ENCODE measurements around the gene BRI3BP.
"Not testable (repeated sequence)": the region's sequence is repeated elsewhere in the genome, so short reads cannot be mapped to it uniquely, and the experiment has no call there.

Gene BRI3BP

GRCh38 chr12:125065919-125066570, 72.6 kb downstream of the BRI3BP start:
- no peak for DNase-seq

DNA sequence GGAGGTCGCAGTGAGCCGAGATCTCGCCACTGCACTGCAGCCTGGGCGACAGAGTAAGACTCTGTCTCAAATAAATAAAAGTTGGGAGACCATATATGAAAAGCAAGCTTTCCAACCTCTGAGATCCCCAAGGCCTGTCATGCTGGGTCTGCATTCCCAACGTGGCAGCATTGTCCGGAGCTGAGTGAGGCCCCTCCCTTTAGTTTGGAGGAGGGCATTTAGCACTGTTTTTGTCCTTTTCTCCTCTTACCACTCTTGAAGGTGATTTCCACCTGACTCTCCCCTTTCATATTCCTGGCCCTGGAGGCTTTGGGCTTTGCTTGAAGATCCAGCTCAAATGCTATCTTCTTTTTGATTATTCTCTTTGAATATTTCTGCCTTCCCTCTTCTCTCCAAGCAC, 74.9 kb downstream of the BRI3BP start:
- DNase-seq, result no peak

DNA sequence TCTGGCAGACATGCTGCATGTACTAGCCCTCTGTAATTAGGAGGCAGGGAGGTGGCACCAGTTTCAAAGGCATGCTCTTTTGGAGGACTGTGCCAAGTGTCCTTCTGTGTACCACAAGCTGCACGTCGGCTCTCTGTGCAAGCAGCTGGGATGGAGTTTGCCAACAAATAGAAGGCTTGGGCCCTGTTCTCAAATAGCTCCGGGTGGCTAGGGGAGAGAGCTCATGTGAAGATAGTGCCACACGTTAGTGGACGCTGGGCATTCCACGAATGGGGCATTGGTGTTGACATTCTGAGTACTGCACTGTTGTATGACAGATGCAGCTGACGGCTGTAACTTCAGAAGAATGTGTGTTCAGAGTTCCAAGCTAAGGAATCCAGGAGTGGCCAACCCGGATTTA, 76.2 kb downstream of the BRI3BP start:
- DNase-seq, result peak in 10 of 56 donors; percentile 3 to 42 (median 18)

- DNase-seq, result peak in 9 of 56 donors; percentile 4 to 39 (median 31)
Measured at GRCh38 chr12:125070112-125070511, 76.7 kb downstream of the BRI3BP start.

DNA sequence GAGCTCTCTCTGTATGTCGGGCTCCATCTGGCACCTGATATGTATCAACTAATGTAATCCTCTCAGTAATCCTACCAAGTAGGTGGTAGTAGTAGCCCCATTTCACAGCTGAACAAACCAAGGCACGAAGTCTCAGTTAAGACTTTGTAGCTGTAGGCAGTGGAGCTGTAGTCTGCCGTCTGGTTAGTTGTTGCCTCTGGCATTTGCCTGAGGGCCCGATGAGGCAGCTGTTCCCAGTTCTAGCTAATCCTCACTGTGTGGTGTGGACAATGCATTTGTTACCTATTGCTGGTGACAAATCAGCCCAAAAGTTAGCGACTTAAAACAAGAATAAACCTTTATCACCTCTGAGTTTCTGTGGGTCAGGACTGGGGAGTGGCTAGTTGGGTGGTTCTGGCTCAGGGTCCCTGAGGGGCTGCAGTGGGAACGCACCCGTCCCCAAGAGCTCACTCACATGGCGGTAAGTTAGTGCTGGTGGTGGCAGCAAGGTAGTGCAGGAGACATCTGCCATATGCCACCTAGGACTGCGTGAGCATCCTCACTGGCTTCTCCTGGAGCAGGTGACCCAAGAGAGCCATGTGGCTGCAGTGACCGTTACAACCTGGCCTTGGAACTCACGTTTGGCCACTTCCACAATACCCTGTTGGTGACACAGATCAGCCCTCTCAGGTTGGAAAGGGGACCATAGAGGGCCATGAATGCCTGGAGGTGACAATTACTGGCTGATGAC, 77.4 kb downstream of the BRI3BP start:
- DNase-seq, result no peak

- DNase-seq, result peak in 17 of 56 donors; percentile 8 to 45 (median 16)
Measured at GRCh38 chr12:125071456-125071855, 78.0 kb downstream of the BRI3BP start.

DNA sequence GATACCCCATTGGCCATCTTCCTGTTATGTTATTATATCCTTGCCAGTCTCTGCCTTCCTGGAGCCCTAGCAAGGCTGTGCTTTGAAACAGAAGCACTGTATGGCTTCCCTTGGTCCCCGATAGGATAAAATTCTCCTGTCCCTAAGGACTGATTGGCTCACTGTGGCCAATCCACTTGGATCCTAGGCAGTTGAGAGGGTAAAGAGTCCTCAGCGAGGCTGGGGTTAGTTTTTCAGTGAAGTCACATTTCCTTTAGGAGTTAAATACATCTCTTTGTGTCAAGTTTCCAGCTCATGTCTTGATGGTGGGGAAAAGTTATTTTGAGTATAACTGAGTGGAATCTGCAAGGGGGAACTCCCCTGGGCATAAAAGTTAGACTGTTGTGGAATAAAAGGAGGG, 79.1 kb downstream of the BRI3BP start:
- DNase-seq, result no peak

- not testable (repeated sequence) for DNase-seq
Measured at GRCh38 chr12:125074294-125074693, 80.8 kb downstream of the BRI3BP start.

GRCh38 chr12:125076103-125076502, 82.7 kb downstream of the BRI3BP start:
- no peak for DNase-seq

DNA sequence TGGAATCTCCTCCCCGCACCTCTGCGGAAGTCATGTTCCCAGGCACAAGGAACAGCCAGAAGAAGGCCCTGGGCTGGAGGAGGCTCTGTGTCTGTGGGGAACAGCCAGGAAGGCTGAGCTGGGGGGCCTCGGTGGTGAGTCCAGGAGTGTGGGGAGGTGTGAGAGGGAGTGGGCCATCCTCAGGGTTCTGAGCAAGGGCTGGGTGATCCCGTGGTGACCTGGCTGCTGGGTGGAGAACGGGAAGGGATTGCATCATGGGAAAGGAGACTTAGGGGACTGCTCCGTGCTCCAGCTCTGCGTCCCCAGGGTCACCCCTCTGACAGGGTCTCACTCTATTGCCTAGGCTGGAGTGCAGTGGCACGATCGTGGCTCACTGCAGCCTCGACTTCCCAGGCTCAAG, 85.6 kb downstream of the BRI3BP start:
- no peak for DNase-seq

DNA sequence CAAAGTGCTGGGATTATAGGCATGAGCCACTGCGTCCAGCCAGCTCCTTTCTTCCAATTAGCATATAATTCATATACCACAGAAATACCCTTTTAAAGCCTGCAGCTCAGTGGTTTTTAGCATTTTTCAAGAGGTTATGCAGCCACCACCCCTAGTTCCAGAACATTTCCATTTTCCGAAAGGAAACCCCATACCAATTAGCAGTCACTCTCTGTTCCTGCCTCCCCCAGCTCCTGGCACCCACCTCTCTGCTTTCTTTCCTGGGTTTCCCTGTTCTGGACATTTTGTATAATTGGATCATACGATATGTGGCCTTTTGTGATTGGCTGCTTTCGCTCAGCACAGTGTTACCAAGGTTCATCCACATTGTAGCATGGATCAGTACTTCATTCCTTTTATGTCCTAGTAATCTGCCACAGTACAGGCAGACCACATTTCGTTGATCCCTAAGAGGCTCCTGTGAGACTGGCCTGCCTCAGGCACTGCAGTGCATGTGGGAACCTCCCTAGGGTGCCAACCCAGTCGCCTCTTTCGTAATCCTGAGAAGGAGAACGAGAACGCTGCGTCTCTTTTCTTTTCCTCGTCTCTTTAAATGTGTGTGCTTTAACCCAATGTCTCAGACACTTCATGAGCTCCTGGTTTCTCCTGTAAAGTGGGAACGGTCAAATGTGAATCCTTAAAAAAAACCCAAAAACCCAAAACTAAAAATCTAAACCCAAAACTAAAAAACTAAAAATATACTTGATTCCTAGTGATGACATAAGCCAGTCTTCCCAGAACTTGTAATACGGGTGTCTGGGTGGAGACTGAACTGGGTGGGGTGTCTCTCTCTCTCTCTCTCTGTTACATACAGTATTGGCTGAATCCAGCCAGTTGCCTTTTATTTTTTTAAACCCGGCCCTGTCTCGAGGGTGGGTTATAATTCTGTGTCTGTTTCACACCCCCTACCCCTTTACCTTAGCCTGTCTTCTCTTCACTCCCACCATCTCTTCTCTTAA, 86.5 kb downstream of the BRI3BP start:
- no peak for DNase-seq
